Measurements from ENCODE around the gene CDH22. TPM values are rescaled to one million over a fixed set of nuclear protein-coding genes. Genes with fewer than 3 reads are reported as not detected.

Gene CDH22
- total and polyA plus RNA-seq, 2 donors (not counting 1 experiment from before 2014, with no cell fraction given) = not detected

GRCh38 chr20:46202766-46203509 is 105.4 kb downstream of the CDH22 start:
- no peaks in the 10 kb centered on the region for H3K4me1 ChIP-seq (ENCODE audit: control insufficient read depth, extremely low read depth, insufficient read depth, low read length)
- TF ChIP-seq EZH2 (IDR thresholded peaks at IDR 0.05; ENCODE audit: low read length, missing control alignments) = no peak
- TF ChIP-seq CTCF (conservative IDR thresholded peaks at IDR 0.05 in 1 of 2, IDR thresholded peaks at IDR 0.05 in 1 of 2; ENCODE audit: low read depth in 1 of 2, low read length in 2 of 2) = no peak
- H3K36me3 ChIP-seq (ENCODE audit: control insufficient read depth, insufficient read depth, low read length) = no peaks in the 10 kb centered on the region
- H3K4me2 ChIP-seq (ENCODE audit: extremely low read depth, insufficient read depth, low read length) = no peak overlapping the region
- H4K20me1 ChIP-seq (ENCODE audit: control insufficient read depth, extremely low read depth, insufficient read depth, low read length) = no peaks in the 10 kb centered on the region
- H3K4me3 ChIP-seq (replicated peaks in 1 of 4; ENCODE audit: control extremely low read depth in 1 of 4, insufficient read depth in 1 of 4, low read depth in 3 of 4, low read length in 4 of 4) = no peak overlapping the region
- H3K9me3 ChIP-seq (ENCODE audit: control insufficient read depth, insufficient read depth, low read depth, low read length) = no peaks in the 10 kb centered on the region
- no peaks in the 10 kb centered on the region for H3K79me2 ChIP-seq (ENCODE audit: control insufficient read depth, insufficient read depth, low read length)
- DNase-seq (ENCODE audit: low read depth in 2 of 2) = no peak
- H3K27me3 ChIP-seq (ENCODE audit: control insufficient read depth, insufficient read depth, low read length) = peaks cover 9% of the 10 kb centered on the region
- no peak overlapping the region for H3K9ac ChIP-seq (ENCODE audit: insufficient read depth, low read length)
- H3K27ac ChIP-seq (ENCODE audit: insufficient read depth, low read length) = no peak overlapping the region
- no peak overlapping the region for H2AFZ ChIP-seq (ENCODE audit: low read length)

- H3K27me3 ChIP-seq (ENCODE audit: control insufficient read depth, insufficient read depth, low read length) = peaks cover 12% of the 10 kb centered on the region
- no peak overlapping the region for H2AFZ ChIP-seq (ENCODE audit: low read length)
- no peak for DNase-seq (ENCODE audit: low read depth in 2 of 2)
- no peak overlapping the region for H3K4me3 ChIP-seq (replicated peaks in 1 of 4; ENCODE audit: control extremely low read depth in 1 of 4, insufficient read depth in 1 of 4, low read depth in 3 of 4, low read length in 4 of 4)
- no peaks in the 10 kb centered on the region for H3K36me3 ChIP-seq (ENCODE audit: control insufficient read depth, insufficient read depth, low read length)
- no peak overlapping the region for H3K4me2 ChIP-seq (ENCODE audit: extremely low read depth, insufficient read depth, low read length)
- H3K27ac ChIP-seq (ENCODE audit: insufficient read depth, low read length) = no peak overlapping the region
- no peaks in the 10 kb centered on the region for H4K20me1 ChIP-seq (ENCODE audit: control insufficient read depth, extremely low read depth, insufficient read depth, low read length)
- no peaks in the 10 kb centered on the region for H3K79me2 ChIP-seq (ENCODE audit: control insufficient read depth, insufficient read depth, low read length)
- TF ChIP-seq CTCF (conservative IDR thresholded peaks at IDR 0.05 in 1 of 2, IDR thresholded peaks at IDR 0.05 in 1 of 2; ENCODE audit: low read depth in 1 of 2, low read length in 2 of 2) (no peak), EZH2 (IDR thresholded peaks at IDR 0.05; ENCODE audit: low read length, missing control alignments) (no peak)
- no peaks in the 10 kb centered on the region for H3K9me3 ChIP-seq (ENCODE audit: control insufficient read depth, insufficient read depth, low read depth, low read length)
- H3K9ac ChIP-seq (ENCODE audit: insufficient read depth, low read length) = no peak overlapping the region
- H3K4me1 ChIP-seq (ENCODE audit: control insufficient read depth, extremely low read depth, insufficient read depth, low read length) = no peaks in the 10 kb centered on the region
These were observed 107.4 kb downstream of the CDH22 start for GRCh38 chr20:46200582-46201570.

- H3K4me3 ChIP-seq (replicated peaks in 1 of 4; ENCODE audit: control extremely low read depth in 1 of 4, insufficient read depth in 1 of 4, low read depth in 3 of 4, low read length in 4 of 4) = no peak overlapping the region
- no peaks in the 10 kb centered on the region for H3K9me3 ChIP-seq (ENCODE audit: control insufficient read depth, insufficient read depth, low read depth, low read length)
- H3K27me3 ChIP-seq (ENCODE audit: control insufficient read depth, insufficient read depth, low read length) = peaks cover 12% of the 10 kb centered on the region
- no peak overlapping the region for H3K9ac ChIP-seq (ENCODE audit: insufficient read depth, low read length)
- H3K79me2 ChIP-seq (ENCODE audit: control insufficient read depth, insufficient read depth, low read length) = no peaks in the 10 kb centered on the region
- no peak for TF ChIP-seq EZH2 (IDR thresholded peaks at IDR 0.05; ENCODE audit: low read length, missing control alignments)
- no peak for TF ChIP-seq CTCF (conservative IDR thresholded peaks at IDR 0.05 in 1 of 2, IDR thresholded peaks at IDR 0.05 in 1 of 2; ENCODE audit: low read depth in 1 of 2, low read length in 2 of 2)
- DNase-seq (ENCODE audit: low read depth in 2 of 2) = no peak
- H3K4me1 ChIP-seq (ENCODE audit: control insufficient read depth, extremely low read depth, insufficient read depth, low read length) = no peaks in the 10 kb centered on the region
- no peak overlapping the region for H3K4me2 ChIP-seq (ENCODE audit: extremely low read depth, insufficient read depth, low read length)
- no peak overlapping the region for H3K27ac ChIP-seq (ENCODE audit: insufficient read depth, low read length)
- no peaks in the 10 kb centered on the region for H3K36me3 ChIP-seq (ENCODE audit: control insufficient read depth, insufficient read depth, low read length)
- H4K20me1 ChIP-seq (ENCODE audit: control insufficient read depth, extremely low read depth, insufficient read depth, low read length) = no peaks in the 10 kb centered on the region
- no peak overlapping the region for H2AFZ ChIP-seq (ENCODE audit: low read length)
These were observed 109.1 kb downstream of the CDH22 start for GRCh38 chr20:46199198-46199597.
